LNCaP clone FGC (cell line): ENCODE data around the gene TNFRSF14.

Source experiments
- DNase-seq: peaks from one replicate; pipeline ENCODE4 v3.0.0-alpha.2; 2011; ENCODE audit warnings: low read depth
- H3K4me3 ChIP-seq: 2 replicates; pipeline ENCODE4 v1.5.1; 2011; ENCODE audit warnings: mild to moderate bottlenecking, low read depth, low read length, control low read depth
- CTCF ChIP-seq: IDR thresholded peaks from 2 replicates; pipeline ENCODE4 v1.5.1; 2012; ENCODE audit warnings: mild to moderate bottlenecking; ENCODE audit not compliant: control insufficient read depth, insufficient read depth; ENCODE audit errors: extremely low read depth

Gene TNFRSF14

GRCh38 chr1:2510366-2511155, 45.6 kb upstream of the TNFRSF14 start:
- no peak for DNase-seq
- H3K4me3 ChIP-seq: no peak overlapping the region
- no peak for TF ChIP-seq CTCF

DNA sequence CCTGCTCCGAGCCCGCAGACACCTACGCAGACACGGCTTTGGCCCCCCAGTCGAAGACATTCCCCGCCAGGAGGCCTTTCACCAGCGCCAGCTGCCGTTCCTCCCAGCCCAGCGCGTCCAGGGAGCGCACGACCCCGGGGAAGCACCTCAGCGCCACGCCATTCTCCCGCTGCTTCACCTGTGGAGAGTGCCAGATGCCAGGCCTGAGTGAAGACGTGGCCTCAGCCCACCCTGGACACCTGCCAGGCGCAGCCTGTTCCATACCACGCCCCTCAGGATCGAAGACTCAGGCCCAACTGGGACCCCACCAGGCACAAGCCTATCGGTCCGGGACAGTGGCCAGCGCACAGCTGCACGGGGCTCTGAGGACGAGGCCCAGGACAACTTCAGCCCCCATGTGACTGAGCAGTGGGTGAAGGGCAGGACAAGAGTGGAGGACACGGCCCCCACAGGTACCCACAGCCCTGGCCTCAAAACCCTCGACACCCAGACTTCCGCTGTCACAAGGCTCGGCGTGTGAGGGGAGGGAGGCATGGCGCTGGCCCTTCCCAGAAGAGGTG, 43.2 kb upstream of the TNFRSF14 start:
- no peak overlapping the region for H3K4me3 ChIP-seq
- DNase-seq: no peak
- no peak for TF ChIP-seq CTCF

- no peak for TF ChIP-seq CTCF
- H3K4me3 ChIP-seq: no peak overlapping the region
- no peak for DNase-seq
Measured at GRCh38 chr1:2513939-2514652, 42.1 kb upstream of the TNFRSF14 start.

DNA sequence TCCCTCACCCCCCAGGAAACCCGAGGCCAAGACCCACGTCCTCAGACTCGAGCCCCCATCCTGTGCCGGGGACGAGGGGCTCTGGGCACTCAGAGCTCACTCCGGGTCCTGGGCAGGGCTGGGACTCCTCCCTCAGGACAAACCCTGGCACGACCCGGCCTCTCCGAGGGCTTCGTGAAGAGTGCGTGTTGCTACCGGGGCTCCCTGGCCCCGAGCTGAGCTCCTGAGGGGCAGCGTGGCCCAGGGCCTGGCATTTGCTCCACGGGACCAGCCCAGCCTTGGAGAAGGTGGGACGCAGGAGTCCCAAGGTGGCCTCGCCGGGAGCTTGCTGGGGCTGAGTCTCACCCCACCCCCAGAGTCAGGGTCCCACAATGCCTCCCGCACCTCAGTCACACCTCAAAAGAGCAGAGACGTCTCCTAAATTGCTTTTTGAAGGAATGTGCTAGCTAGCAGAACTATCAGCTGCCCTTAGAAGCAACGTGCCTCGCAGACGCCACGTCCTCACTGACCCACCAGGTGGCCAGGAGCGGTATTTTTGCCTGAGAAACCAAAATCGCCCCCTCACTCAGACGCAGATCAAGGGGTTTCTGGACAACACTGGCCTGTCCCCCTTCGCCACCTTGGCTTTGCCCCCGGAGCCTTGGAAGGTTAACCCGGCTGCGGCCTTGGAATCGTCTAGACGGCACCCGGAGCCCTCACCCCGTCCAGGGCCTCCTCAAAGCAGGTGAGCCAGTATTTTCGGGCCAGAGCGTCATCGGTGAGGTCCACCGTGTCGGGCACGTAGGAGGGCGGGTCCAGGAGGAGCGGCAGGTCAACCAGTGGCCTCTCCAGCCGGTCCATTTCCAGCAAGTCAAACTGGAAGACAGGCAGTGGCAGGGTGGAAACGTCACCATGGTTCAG, 41.1 kb upstream of the TNFRSF14 start:
- DNase-seq: no peak
- no peak for TF ChIP-seq CTCF
- no peak overlapping the region for H3K4me3 ChIP-seq

DNA sequence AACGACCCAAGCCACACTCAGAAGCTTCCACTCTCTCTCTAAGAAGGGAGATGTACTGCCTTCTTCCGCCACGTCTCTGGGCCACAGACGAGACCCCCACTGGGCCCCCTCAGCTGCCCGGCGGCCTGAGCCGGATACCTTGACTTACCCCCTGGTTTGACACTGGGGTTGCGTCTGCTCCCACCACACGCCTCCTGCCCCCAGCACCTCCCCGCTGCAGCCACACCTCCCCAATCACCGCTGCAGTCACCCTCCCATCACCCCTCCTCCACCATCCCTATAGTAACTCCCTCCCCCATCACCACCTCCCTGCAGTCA, 40.4 kb upstream of the TNFRSF14 start:
- no peak for TF ChIP-seq CTCF
- DNase-seq: no peak
- no peak overlapping the region for H3K4me3 ChIP-seq

DNA sequence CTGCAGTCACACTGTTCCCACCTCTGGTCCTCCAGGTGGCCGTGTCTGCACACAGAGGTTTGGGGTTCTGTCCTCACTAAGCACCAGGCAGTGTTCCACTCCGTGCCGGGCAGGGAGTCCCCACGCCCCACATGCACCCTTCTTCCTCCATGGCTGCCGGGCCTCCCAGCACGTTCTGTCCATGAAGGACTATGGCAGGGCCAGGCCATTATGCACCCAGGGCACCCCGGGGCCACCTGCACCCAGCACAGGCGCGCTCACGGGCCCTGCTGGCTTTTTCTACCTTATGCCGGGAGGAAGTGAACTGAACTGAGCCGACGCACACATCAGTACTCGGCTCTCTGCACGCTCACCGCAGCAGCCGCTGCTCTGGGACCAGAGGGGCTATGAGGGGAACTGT, 40.0 kb upstream of the TNFRSF14 start:
- no peak overlapping the region for H3K4me3 ChIP-seq
- no peak for TF ChIP-seq CTCF
- DNase-seq: no peak
